Transverse colon (tissue), 4 donors: Measurements from ENCODE around the gene PDE4D. TPM values are rescaled to one million over a fixed set of nuclear protein-coding genes. Genes with fewer than 3 reads are reported as not detected.

ENCODE experiments used
- DNase-seq: peaks from one replicate; pipeline ENCODE4 v3.0.0-alpha.2; 2019
- H3K27ac ChIP-seq, 4 donors: fragments of 200-600 bp; sonication (generic); 2 replicates each; pipeline ENCODE4 v1.5.1; 2016 to 2018; ENCODE audit warnings: inconsistent platforms in 4 of 4
- H3K27me3 ChIP-seq: fragments of 200-600 bp; sonication (generic); 2 replicates; pipeline ENCODE4 v1.5.1; 2017; ENCODE audit warnings: inconsistent platforms
- H3K36me3 ChIP-seq, 4 donors: fragments of 200-600 bp; sonication (generic); 2 replicates each; pipeline ENCODE4 v1.5.1; 2017 to 2019; ENCODE audit warnings: inconsistent platforms in 4 of 4
- H3K4me1 ChIP-seq, 4 donors: fragments of 200-600 bp; sonication (generic); 2 replicates each; pipeline ENCODE4 v1.5.1; 2017 to 2020; ENCODE audit warnings: inconsistent platforms in 4 of 4
- H3K4me3 ChIP-seq, 4 donors: fragments of 200-600 bp; sonication (generic); 1 replicate in 1 of 4; 2 replicates in 3 of 4; pipeline versions ENCODE4 v1.5.1 to v1.6.1; 2017 to 2019; ENCODE audit warnings: inconsistent platforms in 4 of 4
- H3K9me3 ChIP-seq, 2 donors: fragments of 200-600 bp; sonication (generic); 2 replicates each; pipeline ENCODE4 v1.5.1; 2017 to 2019; ENCODE audit warnings: inconsistent platforms in 2 of 2
- EP300 ChIP-seq: sonication (generic); formaldehyde crosslinking; IDR thresholded peaks from one replicate; pipeline ENCODE4 v1.6.1; 2017; ENCODE audit warnings: antibody characterized with exemption, low read depth
- POLR2A ChIP-seq: fragments of 450-650 bp; IDR thresholded peaks from one replicate; pipeline ENCODE4 v1.6.1; 2016; ENCODE audit warnings: antibody characterized with exemption, mild to moderate bottlenecking, moderate library complexity
- POLR2AphosphoS5 ChIP-seq, 3 donors: sonication (generic); formaldehyde crosslinking; IDR thresholded peaks; one replicate each; pipeline ENCODE4 v1.6.1; 2016; ENCODE audit warnings: antibody characterized with exemption in 3 of 3
- WGBS, 2 donors: methylation state at CpG; one replicate each; pipeline ENCODE4 v1.1.5; 2018; ENCODE audit warnings: low coverage in 1 of 2; 5-methylcytosine and 5-hydroxymethylcytosine counted together
- in situ Hi-C, 4 donors: fragments of 200-750 bp; cut with MboI; loops; one replicate each; pipeline versions ENCODE4 v1.15.0 to v1.15.1; 2017; ENCODE audit warnings: low sequenced_read_pairs in 3 of 4, low pct_ligation_motif_present in 1 of 4, low pct_unique_long_range_greater_than_20kb in 1 of 4
- intact Hi-C: fragments of 100-400 bp; cut with DNase I; formaldehyde crosslinking; loops from one replicate; pipeline ENCODE4 v1.15.1; 2023; ENCODE audit warnings: low total_unique reads
- total RNA-seq, 4 donors: library from RNA; depleted of rRNA; stranded (reverse); fragments of >200 nt; gene quantifications; one replicate each; pipeline ENCODE4 v1.1.0, GENCODE V29; 2016
- TF ChIP-seq, protein P1 (sequence below), 5 experiments: fragments of 200-600 bp in 3 of 5; fragments of 450-650 bp in 2 of 5; sonication (generic) in 3 of 5; IDR thresholded peaks; 1 replicate in 2 of 5; 2 replicates in 3 of 5; pipeline ENCODE4 v1.5.1; 2016 to 2017; ENCODE audit warnings: antibody characterized with exemption in 5 of 5, inconsistent platforms in 3 of 5, mild to moderate bottlenecking in 2 of 5, moderate library complexity in 1 of 5

The PDE4D gene
- total RNA-seq, 4 donors from 2014 or later = 47.0 to 302 (median 73.6) TPM

DNA sequence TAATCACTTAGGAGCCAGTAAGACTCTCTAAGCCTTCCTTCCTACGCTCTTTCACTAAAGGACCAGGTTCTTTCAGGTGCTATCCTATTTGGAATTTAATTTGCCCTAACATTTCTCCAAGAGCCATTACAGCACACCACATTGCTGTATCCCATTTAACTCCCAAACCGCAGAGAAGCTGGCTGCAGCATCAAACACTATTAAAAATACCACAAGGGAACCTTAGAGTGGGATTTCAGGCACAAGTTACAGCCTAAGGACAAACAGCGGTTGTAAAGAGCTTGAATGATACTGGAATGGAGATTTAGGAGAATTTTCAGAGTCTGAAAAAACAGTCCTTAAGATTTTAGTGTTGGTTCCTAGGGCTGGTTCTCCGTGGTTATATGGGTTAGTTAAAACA, 744.3 kb downstream of the PDE4D start:
- no peak for DNase-seq
- TF ChIP-seq EP300 (no peak), POLR2AphosphoS5 (IDR thresholded peaks at IDR 0.05) (no peak), POLR2A (no peak)
- TF ChIP-seq, protein P1, sequence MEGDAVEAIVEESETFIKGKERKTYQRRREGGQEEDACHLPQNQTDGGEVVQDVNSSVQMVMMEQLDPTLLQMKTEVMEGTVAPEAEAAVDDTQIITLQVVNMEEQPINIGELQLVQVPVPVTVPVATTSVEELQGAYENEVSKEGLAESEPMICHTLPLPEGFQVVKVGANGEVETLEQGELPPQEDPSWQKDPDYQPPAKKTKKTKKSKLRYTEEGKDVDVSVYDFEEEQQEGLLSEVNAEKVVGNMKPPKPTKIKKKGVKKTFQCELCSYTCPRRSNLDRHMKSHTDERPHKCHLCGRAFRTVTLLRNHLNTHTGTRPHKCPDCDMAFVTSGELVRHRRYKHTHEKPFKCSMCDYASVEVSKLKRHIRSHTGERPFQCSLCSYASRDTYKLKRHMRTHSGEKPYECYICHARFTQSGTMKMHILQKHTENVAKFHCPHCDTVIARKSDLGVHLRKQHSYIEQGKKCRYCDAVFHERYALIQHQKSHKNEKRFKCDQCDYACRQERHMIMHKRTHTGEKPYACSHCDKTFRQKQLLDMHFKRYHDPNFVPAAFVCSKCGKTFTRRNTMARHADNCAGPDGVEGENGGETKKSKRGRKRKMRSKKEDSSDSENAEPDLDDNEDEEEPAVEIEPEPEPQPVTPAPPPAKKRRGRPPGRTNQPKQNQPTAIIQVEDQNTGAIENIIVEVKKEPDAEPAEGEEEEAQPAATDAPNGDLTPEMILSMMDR (IDR thresholded peaks at IDR 0.05) = no peak
- 94 to 95% methylated on average over 4 of the region's 4 CpGs for WGBS, 2 donors
- in situ Hi-C loops = no loop called here
- intact Hi-C loops = no loop called here
- Histone ChIP-seq H3K27ac (peak overlapping the region in 1 of 4 donors; percentile 16), H3K4me1 (peaks cover 0 to 14% (median 3%) of the 10 kb centered on the region in 4 donors), H3K4me3 (no peak overlapping the region), H3K27me3 (no peaks in the 10 kb centered on the region), H3K9me3 (no peaks in the 10 kb centered on the region), H3K36me3 (no peaks in the 10 kb centered on the region)

DNA sequence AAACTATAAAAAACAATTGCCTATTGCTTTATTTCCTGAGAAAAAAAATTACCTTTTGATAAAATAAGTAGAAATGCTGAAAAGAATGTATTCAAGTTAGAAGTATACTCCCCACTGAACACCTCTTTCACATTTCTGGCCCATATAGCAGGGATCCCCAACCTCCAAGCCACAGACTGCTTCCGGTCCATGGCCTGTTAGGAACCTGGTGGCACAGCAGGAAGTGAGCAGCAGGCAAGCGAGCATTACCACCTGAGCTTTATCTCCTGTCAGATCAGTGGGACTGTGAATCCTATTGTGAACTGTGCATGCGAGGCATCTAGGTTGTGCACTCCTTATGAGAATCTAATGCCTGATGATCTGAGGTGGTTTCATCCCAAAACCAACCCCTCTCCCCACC, 746.8 kb downstream of the PDE4D start:
- Histone ChIP-seq H3K9me3 (no peaks in the 10 kb centered on the region), H3K27me3 (no peaks in the 10 kb centered on the region), H3K36me3 (no peaks in the 10 kb centered on the region), H3K27ac (no peak overlapping the region), H3K4me3 (no peak overlapping the region), H3K4me1 (peaks cover 0 to 11% (median 5%) of the 10 kb centered on the region in 4 donors)
- no peak for TF ChIP-seq POLR2AphosphoS5 (IDR thresholded peaks at IDR 0.05)
- no peak for TF ChIP-seq EP300
- TF ChIP-seq POLR2A = no peak
- TF ChIP-seq, protein P1 (IDR thresholded peaks at IDR 0.05) = no peak
- in situ Hi-C loops (no loop called here), intact Hi-C loops (no loop called here)
- no peak for DNase-seq
- 86 to 93% methylated on average over 1 to 3 of the region's 3 CpGs for WGBS, 2 donors

DNA sequence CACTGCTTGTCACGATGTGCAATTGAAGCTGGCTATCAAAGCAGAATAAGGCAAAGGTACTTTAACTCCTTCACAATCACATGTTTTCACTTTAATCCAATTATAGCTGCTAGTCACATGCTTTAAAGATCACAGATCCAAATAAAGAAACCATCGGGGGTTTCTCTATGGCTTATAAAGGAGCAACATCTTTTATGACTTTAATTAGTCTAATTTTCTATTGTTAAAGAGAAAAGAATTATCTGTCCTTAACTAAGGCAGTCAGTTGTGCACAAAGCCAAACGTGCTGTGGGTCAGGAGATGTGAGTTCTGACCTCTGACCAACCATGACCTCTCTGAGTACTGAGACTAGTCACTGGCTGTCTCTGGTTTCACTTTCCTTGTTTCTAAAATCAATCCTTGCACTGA, 749.6 kb downstream of the PDE4D start:
- Histone ChIP-seq H3K4me1 (peaks cover 0 to 10% (median 3%) of the 10 kb centered on the region in 4 donors), H3K4me3 (no peak overlapping the region), H3K9me3 (no peaks in the 10 kb centered on the region), H3K36me3 (no peaks in the 10 kb centered on the region), H3K27ac (no peak overlapping the region), H3K27me3 (no peaks in the 10 kb centered on the region)
- no peak for DNase-seq
- in situ Hi-C loops (no loop called here), intact Hi-C loops (no loop called here)
- TF ChIP-seq POLR2A = no peak
- TF ChIP-seq EP300 = no peak
- TF ChIP-seq, protein P1 (IDR thresholded peaks at IDR 0.05) = no peak
- TF ChIP-seq POLR2AphosphoS5 (IDR thresholded peaks at IDR 0.05) = no peak
- 14 to 56% methylated on average over 1 to 3 of the region's 3 CpGs for WGBS, 2 donors

DNA sequence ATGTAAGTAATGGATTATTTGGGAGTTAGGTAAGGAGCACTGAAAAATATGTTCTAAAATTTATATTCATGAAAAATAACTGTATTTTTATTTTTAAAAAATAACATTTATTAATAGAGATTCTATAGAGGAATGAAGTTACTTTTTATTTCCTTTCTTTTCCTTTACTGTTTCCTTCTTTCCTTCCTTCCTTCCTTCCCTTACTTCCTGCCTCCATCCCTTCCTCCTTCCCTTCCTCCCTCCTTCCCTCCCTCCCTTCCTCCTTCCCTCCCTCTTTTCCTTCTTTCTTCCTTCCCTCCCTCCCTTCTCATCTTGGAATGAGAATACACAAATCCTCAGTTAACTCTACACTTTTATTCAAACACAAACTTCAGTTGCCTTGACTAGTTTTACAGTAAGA, 750.6 kb downstream of the PDE4D start:
- H3K36me3 ChIP-seq = no peaks in the 10 kb centered on the region
- H3K4me1 ChIP-seq = peaks cover 0 to 10% (median 3%) of the 10 kb centered on the region in 4 donors
- no peak overlapping the region for H3K27ac ChIP-seq
- intact Hi-C loops (no loop called here), in situ Hi-C loops (no loop called here)
- no peaks in the 10 kb centered on the region for H3K27me3 ChIP-seq
- no peaks in the 10 kb centered on the region for H3K9me3 ChIP-seq
- no peak for DNase-seq
- no peak overlapping the region for H3K4me3 ChIP-seq
- TF ChIP-seq EP300 (no peak), POLR2AphosphoS5 (IDR thresholded peaks at IDR 0.05) (no peak), POLR2A (no peak)
- TF ChIP-seq, protein P1 (IDR thresholded peaks at IDR 0.05) = no peak
